ENCODE measurements around the gene DCANP1.

Gene DCANP1

GRCh38 chr5:135426102-135427082 lies 20.8 kb downstream of the DCANP1 start:
- TF ChIP-seq CTCF (IDR thresholded peaks at IDR 0.05; ENCODE audit: low read depth, low read length) (peak; percentile 65), EZH2phosphoT487 (IDR thresholded peaks at IDR 0.05; ENCODE audit: low read depth) (no peak)
- Histone ChIP-seq H3K4me1 (ENCODE audit: low read length) (no peaks in the 10 kb centered on the region), H3K27me3 (ENCODE audit: low read depth, low read length) (no peaks in the 10 kb centered on the region; the same call in 1 of the 2 replicates), H2AFZ (ENCODE audit: low read depth, low read length) (no peak overlapping the region), H3K9ac (ENCODE audit: low read length) (no peak overlapping the region), H4K20me1 (ENCODE audit: insufficient read depth, low read length) (no peaks in the 10 kb centered on the region), H3K27ac (ENCODE audit: low read length) (no peak overlapping the region), H3K4me2 (ENCODE audit: low read length) (no peak overlapping the region), H3K36me3 (replicated peaks; ENCODE audit: low read depth, low read length) (no peaks in the 10 kb centered on the region), H3K9me3 (ENCODE audit: insufficient read depth, low read length) (no peaks in the 10 kb centered on the region), H3K79me2 (ENCODE audit: low read length) (no peaks in the 10 kb centered on the region), H3K4me3 (ENCODE audit: low read length) (no peak overlapping the region)

GRCh38 chr5:135425641-135426040 lies 21.5 kb downstream of the DCANP1 start:
- H3K9ac ChIP-seq (ENCODE audit: low read length): no peak overlapping the region
- no peaks in the 10 kb centered on the region for H3K36me3 ChIP-seq (replicated peaks; ENCODE audit: low read depth, low read length)
- no peaks in the 10 kb centered on the region for H3K79me2 ChIP-seq (ENCODE audit: low read length)
- H3K27me3 ChIP-seq (ENCODE audit: low read depth, low read length): peaks cover 1% of the 10 kb centered on the region; the same call in 1 of the 2 replicates
- no peaks in the 10 kb centered on the region for H3K4me1 ChIP-seq (ENCODE audit: low read length)
- H3K4me3 ChIP-seq (ENCODE audit: low read length): no peak overlapping the region
- H3K9me3 ChIP-seq (ENCODE audit: insufficient read depth, low read length): no peaks in the 10 kb centered on the region
- H2AFZ ChIP-seq (ENCODE audit: low read depth, low read length): no peak overlapping the region
- no peak overlapping the region for H3K4me2 ChIP-seq (ENCODE audit: low read length)
- no peak for TF ChIP-seq EZH2phosphoT487 (IDR thresholded peaks at IDR 0.05; ENCODE audit: low read depth)
- TF ChIP-seq CTCF (IDR thresholded peaks at IDR 0.05; ENCODE audit: low read depth, low read length): no peak
- H4K20me1 ChIP-seq (ENCODE audit: insufficient read depth, low read length): no peaks in the 10 kb centered on the region
- no peak overlapping the region for H3K27ac ChIP-seq (ENCODE audit: low read length)

- Histone ChIP-seq H4K20me1 (ENCODE audit: insufficient read depth, low read length) (no peaks in the 10 kb centered on the region), H2AFZ (ENCODE audit: low read depth, low read length) (no peak overlapping the region), H3K4me2 (ENCODE audit: low read length) (no peak overlapping the region), H3K4me3 (ENCODE audit: low read length) (no peak overlapping the region), H3K9ac (ENCODE audit: low read length) (no peak overlapping the region), H3K36me3 (replicated peaks; ENCODE audit: low read depth, low read length) (no peaks in the 10 kb centered on the region), H3K4me1 (ENCODE audit: low read length) (no peaks in the 10 kb centered on the region), H3K79me2 (ENCODE audit: low read length) (no peaks in the 10 kb centered on the region), H3K9me3 (ENCODE audit: insufficient read depth, low read length) (no peaks in the 10 kb centered on the region), H3K27me3 (ENCODE audit: low read depth, low read length) (peaks cover 11% of the 10 kb centered on the region; the same call in 1 of the 2 replicates), H3K27ac (ENCODE audit: low read length) (no peak overlapping the region)
- no peak for TF ChIP-seq EZH2phosphoT487 (IDR thresholded peaks at IDR 0.05; ENCODE audit: low read depth)
- no peak for TF ChIP-seq CTCF (IDR thresholded peaks at IDR 0.05; ENCODE audit: low read depth, low read length)
Observed at GRCh38 chr5:135423846-135424168, 23.3 kb downstream of the DCANP1 start.

GRCh38 chr5:135423146-135423845 lies 23.9 kb downstream of the DCANP1 start:
- Histone ChIP-seq H2AFZ (ENCODE audit: low read depth, low read length) (no peak overlapping the region), H3K27me3 (ENCODE audit: low read depth, low read length) (peaks cover 16% of the 10 kb centered on the region; the same call in 1 of the 2 replicates), H3K79me2 (ENCODE audit: low read length) (no peaks in the 10 kb centered on the region), H3K27ac (ENCODE audit: low read length) (no peak overlapping the region), H3K9ac (ENCODE audit: low read length) (no peak overlapping the region), H3K36me3 (replicated peaks; ENCODE audit: low read depth, low read length) (no peaks in the 10 kb centered on the region), H3K4me2 (ENCODE audit: low read length) (no peak overlapping the region), H4K20me1 (ENCODE audit: insufficient read depth, low read length) (no peaks in the 10 kb centered on the region), H3K4me3 (ENCODE audit: low read length) (no peak overlapping the region), H3K4me1 (ENCODE audit: low read length) (no peaks in the 10 kb centered on the region), H3K9me3 (ENCODE audit: insufficient read depth, low read length) (no peaks in the 10 kb centered on the region)
- TF ChIP-seq CTCF (IDR thresholded peaks at IDR 0.05; ENCODE audit: low read depth, low read length) (no peak), EZH2phosphoT487 (IDR thresholded peaks at IDR 0.05; ENCODE audit: low read depth) (no peak)
